H1 (cell line): ENCODE measurements around the gene IGFBP4. TPM values are rescaled to one million over a fixed set of nuclear protein-coding genes. Genes with fewer than 3 reads are reported as not detected.

Experiments used
- CTCF ChIA-PET: fragments of 300-600 bp; sonication (Branson Sonifier 250); formaldehyde crosslinking; loops from one replicate; lab custom pipeline; 2021; ENCODE audit not compliant: partially characterized antibody; lab: Charles Lee
- POLR2A ChIA-PET: fragments of 300-600 bp; sonication (Branson Sonifier 250); formaldehyde crosslinking; loops from one replicate; lab custom pipeline; 2021; ENCODE audit warnings: inconsistent platforms; ENCODE audit not compliant: partially characterized antibody; lab: Charles Lee
- DNase-seq, 2 experiments: peaks; one replicate each; pipeline versions ENCODE4 v3.0.0 to v3.0.0-alpha.2; 2010 to 2022; ENCODE audit warnings: low spot score in 2 of 2, low read depth in 1 of 2, mixed read lengths in 1 of 2
- FAIRE-seq: peaks from 2 replicates; lab custom pipeline; 2011; peaks lifted over from hg19 to GRCh38; lab: Jason Lieb, UNC
- H2AFZ ChIP-seq: 2 replicates; pipeline ENCODE4 v1.8.1; 2012; ENCODE audit warnings: low read length, inconsistent platforms
- H2AK5ac ChIP-seq: 2 replicates; pipeline ENCODE4 v1.6.1; 2013; ENCODE audit warnings: low read depth, low read length
- H2BK120ac ChIP-seq: replicated peaks from 2 replicates; pipeline ENCODE3; 2013; ENCODE audit warnings: low read depth, low read length, inconsistent platforms
- H2BK12ac ChIP-seq: 2 replicates; pipeline ENCODE4 v1.6.1; 2013; ENCODE audit warnings: low read depth, low read length
- H2BK15ac ChIP-seq: 2 replicates; pipeline ENCODE4 v1.6.1; 2013; ENCODE audit warnings: low read length
- H2BK20ac ChIP-seq: 2 replicates; pipeline ENCODE4 v1.6.1; 2013; ENCODE audit warnings: low read length
- H2BK5ac ChIP-seq: 2 replicates; pipeline ENCODE4 v1.6.1; 2013; ENCODE audit warnings: low read depth, low read length
- H3K14ac ChIP-seq: 2 replicates; pipeline ENCODE4 v1.6.1; 2013; ENCODE audit warnings: inconsistent platforms; ENCODE audit not compliant: insufficient read length
- H3K18ac ChIP-seq: 2 replicates; pipeline ENCODE4 v1.6.1; 2013; ENCODE audit warnings: low read length; ENCODE audit errors: extremely low read depth
- H3K23ac ChIP-seq: 2 replicates; pipeline ENCODE4 v1.6.1; 2013; ENCODE audit warnings: inconsistent platforms; ENCODE audit not compliant: insufficient read length
- H3K23me2 ChIP-seq: 2 replicates; pipeline ENCODE4 v1.6.1; 2013; ENCODE audit warnings: low read depth, low read length
- H3K27ac ChIP-seq: 2 replicates; pipeline ENCODE4 v1.6.1; 2011; ENCODE audit warnings: low read depth, low read length, inconsistent platforms
- H3K27me3 ChIP-seq, 4 experiments: replicated peaks in 1 of 4; 1 replicate in 1 of 4; 2 replicates in 3 of 4; pipeline versions ENCODE4 v1.6.1 to v1.8.1; 2011 to 2013; ENCODE audit warnings: low read length in 3 of 4, mild to moderate bottlenecking in 3 of 4, inconsistent platforms in 2 of 4, mixed read lengths in 2 of 4, moderate library complexity in 1 of 4; ENCODE audit not compliant: control insufficient read depth in 3 of 4, insufficient read depth in 3 of 4; ENCODE audit errors: extremely low read depth in 1 of 4
- H3K36me3 ChIP-seq, 4 experiments: 2 replicates each; pipeline versions ENCODE4 v1.6.1 to v1.8.1; 2011 to 2013; ENCODE audit warnings: mild to moderate bottlenecking in 4 of 4, low read length in 3 of 4, moderate library complexity in 2 of 4, control low read depth in 1 of 4, inconsistent platforms in 1 of 4; ENCODE audit not compliant: insufficient read depth in 4 of 4, control insufficient read depth in 2 of 4
- H3K4ac ChIP-seq: replicated peaks from 2 replicates; pipeline ENCODE3; 2013; ENCODE audit warnings: low read length, low read depth, mixed read lengths, inconsistent platforms; ENCODE audit not compliant: insufficient read length
- H3K4me1 ChIP-seq, 4 experiments: replicated peaks in 1 of 4; 1 replicate in 1 of 4; 2 replicates in 3 of 4; pipeline versions ENCODE4 v1.6.1 to v1.8.1; 2011 to 2013; ENCODE audit warnings: low read length in 3 of 4, inconsistent platforms in 2 of 4, mixed read lengths in 1 of 4; ENCODE audit not compliant: insufficient read depth in 4 of 4, control insufficient read depth in 3 of 4
- H3K4me2 ChIP-seq, 2 experiments: 2 replicates each; pipeline versions ENCODE4 v1.6.1 to v1.8.1; 2011 to 2013; ENCODE audit warnings: low read depth in 2 of 2, low read length in 2 of 2, control low read depth in 1 of 2, inconsistent platforms in 1 of 2, mild to moderate bottlenecking in 1 of 2; ENCODE audit not compliant: insufficient read depth in 1 of 2
- H3K4me3 ChIP-seq, 4 experiments: fragments of 200-600, 300-600 bp in 1 of 4; sonication (generic), shearing (Covaris generic), sonication (Bioruptor Twin) in 1 of 4; 2 replicates each; pipeline versions ENCODE4 v1.5.1 to v1.8.1; 2011 to 2016; ENCODE audit warnings: low read length in 4 of 4, low read depth in 3 of 4, control low read depth in 2 of 4, inconsistent platforms in 2 of 4, mild to moderate bottlenecking in 2 of 4, mixed read lengths in 1 of 4, moderate library complexity in 1 of 4; ENCODE audit not compliant: insufficient read depth in 2 of 4; ENCODE audit errors: extremely low read depth in 1 of 4
- H3K56ac ChIP-seq: replicated peaks from 2 replicates; pipeline ENCODE3; 2013; ENCODE audit warnings: low read depth, mild to moderate bottlenecking, mixed read lengths, low read length, inconsistent platforms; ENCODE audit not compliant: insufficient read length
- H3K79me1 ChIP-seq: 2 replicates; pipeline ENCODE4 v1.6.1; 2013; ENCODE audit warnings: low read depth, low read length, control low read depth
- H3K79me2 ChIP-seq, 2 experiments: 2 replicates each; pipeline versions ENCODE4 v1.6.1 to v1.8.1; 2012 to 2013; ENCODE audit warnings: low read length in 2 of 2, mild to moderate bottlenecking in 2 of 2, inconsistent platforms in 1 of 2; ENCODE audit not compliant: insufficient read depth in 2 of 2, control insufficient read depth in 1 of 2
- H3K9ac ChIP-seq, 4 experiments: replicated peaks in 1 of 4; 1 replicate in 1 of 4; 2 replicates in 3 of 4; pipeline versions ENCODE4 v1.6.1 to v1.8.1; 2011 to 2013; ENCODE audit warnings: low read depth in 3 of 4, low read length in 3 of 4, control low read depth in 2 of 4, mild to moderate bottlenecking in 2 of 4, moderate library complexity in 2 of 4, inconsistent platforms in 1 of 4; ENCODE audit errors: extremely low read depth in 1 of 4
- H3K9me3 ChIP-seq, 2 experiments: 2 replicates each; pipeline versions ENCODE4 v1.6.1 to v1.8.1; 2012 to 2013; ENCODE audit warnings: mild to moderate bottlenecking in 2 of 2, moderate library complexity in 2 of 2, control low read depth in 1 of 2, inconsistent platforms in 1 of 2, low read depth in 1 of 2, low read length in 1 of 2, mixed read lengths in 1 of 2; ENCODE audit not compliant: insufficient read depth in 2 of 2
- H4K20me1 ChIP-seq, 2 experiments: replicated peaks in 1 of 2; 2 replicates each; pipeline versions ENCODE3 to v1.8.1; 2011 to 2013; ENCODE audit warnings: inconsistent platforms in 2 of 2, low read length in 2 of 2, mild to moderate bottlenecking in 1 of 2; ENCODE audit not compliant: insufficient read depth in 2 of 2, control insufficient read depth in 1 of 2
- H4K5ac ChIP-seq: 2 replicates; pipeline ENCODE4 v1.6.1; 2013; ENCODE audit warnings: low read length, low read depth, mixed read lengths, inconsistent platforms; ENCODE audit not compliant: insufficient read length
- H4K8ac ChIP-seq: 2 replicates; pipeline ENCODE4 v1.8.0; 2013; ENCODE audit warnings: mild to moderate bottlenecking, moderate library complexity, low read length, inconsistent platforms; ENCODE audit not compliant: insufficient read depth; ENCODE audit errors: extremely low read depth
- H4K91ac ChIP-seq: replicated peaks from 2 replicates; pipeline ENCODE3; 2013; ENCODE audit warnings: low read length, mixed read lengths, inconsistent platforms; ENCODE audit not compliant: insufficient read length
- ATF2 ChIP-seq: IDR thresholded peaks from 2 replicates; pipeline ENCODE4 v1.6.1; 2012; ENCODE audit warnings: low read length, inconsistent platforms
- CBX5 ChIP-seq: fragments of 300-800, 300-1000 bp; sonication (generic); IDR thresholded peaks from 2 replicates; pipeline ENCODE4 v1.7.1; 2016; ENCODE audit warnings: antibody characterized with exemption, low read length, low read depth
- EGR1 ChIP-seq: IDR thresholded peaks from 2 replicates; pipeline ENCODE4 v1.6.1; 2011; ENCODE audit warnings: low read depth, low read length, borderline replicate concordance
- GTF2F1 ChIP-seq: IDR thresholded peaks from 2 replicates; pipeline ENCODE4 v1.6.1; 2012; ENCODE audit warnings: low read depth, low read length, improper control_type of control experiment, borderline replicate concordance
- HDAC2 ChIP-seq, 2 experiments: fragments of 300-600 bp in 1 of 2; sonication (generic) in 1 of 2; IDR thresholded peaks; 2 replicates each; pipeline ENCODE4 v1.6.1; 2011 to 2012; ENCODE audit warnings: low read depth in 2 of 2, low read length in 2 of 2, mild to moderate bottlenecking in 2 of 2, moderate library complexity in 2 of 2, borderline replicate concordance in 1 of 2, inconsistent platforms in 1 of 2
- HDAC6 ChIP-seq: IDR thresholded peaks from one replicate; pipeline ENCODE4 v1.7.1; 2012; ENCODE audit warnings: low read depth, mild to moderate bottlenecking, inconsistent platforms, low read length, moderate library complexity
- KDM1A ChIP-seq: fragments of 200-600, 300-600 bp; sonication (generic); IDR thresholded peaks from 2 replicates; pipeline ENCODE4 v1.7.1; 2016; ENCODE audit warnings: mild to moderate bottlenecking, low read length, borderline replicate concordance
- RNF2 ChIP-seq: fragments of 200-900, 300-1000 bp; sonication (generic); IDR thresholded peaks from 2 replicates; pipeline ENCODE4 v1.7.1; 2016; ENCODE audit warnings: borderline replicate concordance, low read depth, mild to moderate bottlenecking, antibody characterized with exemption, low read length; ENCODE audit not compliant: poor library complexity, severe bottlenecking; ENCODE audit errors: missing control alignments
- SP4 ChIP-seq: IDR thresholded peaks from 2 replicates; pipeline ENCODE4 v1.6.1; 2012; ENCODE audit warnings: low read length, inconsistent platforms
- polyA plus RNA-seq, 7 experiments: library from polyadenylated mRNA; depleted of rRNA in 3 of 7; stranded (reverse) in 5 of 7; unstranded in 2 of 7; fragments of >200 nt in 5 of 7; fragments of 200-250 nt in 2 of 7; gene quantifications; 1 replicate in 5 of 7; 2 replicates in 1 of 7; 4 replicates in 1 of 7; pipeline versions ENCODE4 v1.2.1 to v1.2.3, GENCODE V29; 2011 to 2013; ENCODE audit warnings: missing spikeins in 2 of 7, mixed read lengths in 2 of 7
- total RNA-seq: library from RNA; stranded (reverse); fragmentation: NEBNext Ultra II Directional; extraction: Animal tissue kit (Norgen Biotek cat#: 25700); gene quantifications from 2 replicates; pipeline ENCODE4 v1.2.1, GENCODE V29; 2021

Gene IGFBP4
- total and polyA plus RNA-seq, 2 of the 8 experiments (the other 6 are each of a cell fraction or from before 2014, with no cell fraction given) = 85.5 to 105 TPM

- no peak overlapping the region for H3K4ac ChIP-seq
- no peaks in the 10 kb centered on the region for H3K9me3 ChIP-seq
- no peak overlapping the region for H3K14ac ChIP-seq
- peaks cover 2% of the 10 kb centered on the region for H3K23me2 ChIP-seq
- H2AK5ac ChIP-seq = no peak overlapping the region
- no peak overlapping the region for H4K91ac ChIP-seq
- no peak overlapping the region for H4K8ac ChIP-seq
- H3K4me2 ChIP-seq = no peak overlapping the region
- no peak overlapping the region for H2BK5ac ChIP-seq
- H3K4me1 ChIP-seq = peaks cover 0 to 12% (median 1%) of the 10 kb centered on the region in 4 experiments; a peak in 3 of 7 replicates
- no peak overlapping the region for H2BK15ac ChIP-seq
- H3K56ac ChIP-seq = no peak overlapping the region
- DNase-seq = no peak
- ChIA-PET CTCF (interaction anchor here (0.6 to 5.8 kb wide), 10 partner anchors 12 to 147 kb away, joined by 3 to 32 read pairs (median 4); no protein-coding TSS in a partner anchor), POLR2A (interaction anchor here (0.6 to 5.1 kb wide), 4 partner anchors 11 to 64 kb away, joined by 3 to 32 read pairs (median 9); no protein-coding TSS in a partner anchor)
- no peak overlapping the region for H4K5ac ChIP-seq
- H4K20me1 ChIP-seq = peaks cover 3 to 5% of the 10 kb centered on the region in 2 experiments
- no peak overlapping the region for H2BK120ac ChIP-seq
- FAIRE-seq = no peak
- H3K27me3 ChIP-seq = no peaks in the 10 kb centered on the region
- H3K4me3 ChIP-seq = no peak overlapping the region
- H2AFZ ChIP-seq = no peak overlapping the region
- no peak overlapping the region for H3K18ac ChIP-seq
- no peaks in the 10 kb centered on the region for H3K79me1 ChIP-seq
- no peak overlapping the region for H3K9ac ChIP-seq
- no peak overlapping the region for H2BK20ac ChIP-seq
- no peak overlapping the region for H3K27ac ChIP-seq
- peaks cover 16 to 80% (median 50%) of the 10 kb centered on the region in 4 experiments for H3K36me3 ChIP-seq
- H2BK12ac ChIP-seq = no peak overlapping the region
- H3K23ac ChIP-seq = no peak overlapping the region
- peaks cover 0 to 31% of the 10 kb centered on the region in 2 experiments; a peak in 2 of 4 replicates for H3K79me2 ChIP-seq
- TF ChIP-seq RNF2 (no peak), HDAC6 (no peak), SP4 (no peak), GTF2F1 (no peak), HDAC2 (IDR thresholded peaks at IDR 0.05; ENCODE audit: borderline replicate concordance in 1 of 2, low read depth in 2 of 2, low read length in 2 of 2) (no peak), ATF2 (no peak), CBX5 (no peak), KDM1A (no peak), EGR1 (no peak)
Observed at GRCh38 chr17:40412880-40413279, 30.4 kb upstream of the IGFBP4 start.
